HepG2 (cell line): Measurements from ENCODE around the gene HNRNPH3. TPM values are rescaled to one million over a fixed set of nuclear protein-coding genes. Genes with fewer than 3 reads are reported as not detected.

Experiments
- ATAC-seq: fragments of 200-7000 bp; cut with Tn5 transposase; 3 replicates; pipeline ENCODE4 v1.9.1; 2020; ENCODE audit warnings: mild to moderate bottlenecking, moderate library complexity
- BruUV-seq: library from RNA; stranded (reverse); fragments of 400-500 nt; replicated peaks from 2 replicates; lab custom pipeline; 2021; lab: Mats Ljungman, UMichigan
- CTCF ChIA-PET: fragments of 300-600 bp; formaldehyde crosslinking; extraction: SDS; loops from one replicate; lab custom pipeline; 2021; ENCODE audit warnings: low total read pairs, inconsistent platforms, low intra/inter-chr PET ratio; lab: Yijun Ruan, JAX
- POLR2A ChIA-PET: fragments of 350-600 bp; sonication (Branson Sonifier 250); formaldehyde crosslinking; loops from one replicate; lab custom pipeline; 2020; ENCODE audit warnings: antibody characterized with exemption, inconsistent platforms; lab: Yijun Ruan, JAX
- DNase-seq: peaks from one replicate; pipeline ENCODE4 v3.0.0-alpha.2; 2015; ENCODE audit warnings: low spot score
- FAIRE-seq: peaks from 3 replicates; lab custom pipeline; 2011; peaks lifted over from hg19 to GRCh38; lab: Jason Lieb, UNC
- H2AFZ ChIP-seq: one replicate; pipeline ENCODE4 v1.6.1; 2011; ENCODE audit warnings: low read length, inconsistent platforms
- H3K27ac ChIP-seq: fragments of 300-600 bp; 3 replicates; pipeline ENCODE4 v1.8.0; 2011; ENCODE audit warnings: mixed run types, mild to moderate bottlenecking, mixed read lengths, low read length, inconsistent platforms; ENCODE audit not compliant: insufficient read depth; ENCODE audit errors: extremely low read length
- H3K27me3 ChIP-seq, 2 experiments: fragments of 200-600 bp in 1 of 2; 2 replicates in 1 of 2; 3 replicates in 1 of 2; pipeline versions ENCODE4 v1.6.0 to v1.8.0; 2011; ENCODE audit warnings: low read length in 2 of 2, mild to moderate bottlenecking in 2 of 2, moderate library complexity in 2 of 2, inconsistent platforms in 1 of 2; ENCODE audit not compliant: insufficient read depth in 2 of 2, control insufficient read depth in 1 of 2
- H3K36me3 ChIP-seq, 2 experiments: fragments of 200-600 bp in 1 of 2; replicated peaks in 1 of 2; 2 replicates in 1 of 2; 3 replicates in 1 of 2; pipeline versions ENCODE4 v1.5.1 to v1.8.0; 2011; ENCODE audit warnings: low read length in 2 of 2, inconsistent platforms in 1 of 2; ENCODE audit not compliant: insufficient read depth in 2 of 2, control insufficient read depth in 1 of 2
- H3K4me1 ChIP-seq: 2 replicates; pipeline ENCODE4 v1.5.1; 2012; ENCODE audit warnings: low read length, inconsistent platforms; ENCODE audit not compliant: insufficient read depth
- H3K4me2 ChIP-seq: 2 replicates; pipeline ENCODE4 v1.6.0; 2011; ENCODE audit warnings: low read depth, low read length, inconsistent platforms
- H3K4me3 ChIP-seq, 3 experiments: fragments of 200-600 bp in 1 of 3; sonication (generic), shearing (Covaris generic) in 1 of 3; replicated peaks in 1 of 3; 2 replicates each; pipeline ENCODE4 v1.5.1; 2011 to 2016; ENCODE audit warnings: low read length in 3 of 3, inconsistent platforms in 2 of 3, low read depth in 2 of 3, mild to moderate bottlenecking in 2 of 3, control low read depth in 1 of 3, mixed read lengths in 1 of 3; ENCODE audit not compliant: insufficient read depth in 1 of 3
- H3K79me2 ChIP-seq: one replicate; pipeline ENCODE4 v1.6.1; 2011; ENCODE audit warnings: low read length, inconsistent platforms; ENCODE audit not compliant: insufficient read depth
- H3K9ac ChIP-seq: 2 replicates; pipeline ENCODE4 v1.6.0; 2011; ENCODE audit warnings: mild to moderate bottlenecking, low read depth, low read length, inconsistent platforms; ENCODE audit not compliant: insufficient read depth
- H3K9me3 ChIP-seq: 2 replicates; pipeline ENCODE4 v1.5.1; 2012; ENCODE audit warnings: mild to moderate bottlenecking, low read length
- H4K20me1 ChIP-seq: 2 replicates; pipeline ENCODE4 v1.6.0; 2011; ENCODE audit warnings: inconsistent platforms, mild to moderate bottlenecking, low read length, moderate library complexity; ENCODE audit not compliant: insufficient read depth
- AGO2 ChIP-seq: fragments of 200-400 bp; formaldehyde crosslinking; optimal IDR thresholded peaks from 2 replicates; pipeline ENCODE3; 2017; ENCODE audit warnings: mild to moderate bottlenecking, low read depth, low read length, moderate library complexity
- FIP1L1 ChIP-seq: fragments of 200-400 bp; formaldehyde crosslinking; IDR thresholded peaks from 2 replicates; pipeline ENCODE4 v1.6.1; 2018; ENCODE audit warnings: low read depth, mild to moderate bottlenecking, low read length, moderate library complexity, borderline replicate concordance; ENCODE audit not compliant: insufficient read depth
- KAT7 ChIP-seq: IDR thresholded peaks from 2 replicates; pipeline ENCODE4 v1.6.1; 2018; ENCODE audit warnings: borderline replicate concordance, missing compliant biosample characterization
- RBFOX2 ChIP-seq: fragments of 200-400 bp; formaldehyde crosslinking; IDR thresholded peaks from 2 replicates; pipeline ENCODE4 v1.6.1; 2017; ENCODE audit warnings: low read depth, mild to moderate bottlenecking, low read length
- SMAD9 ChIP-seq: sonication (generic); formaldehyde crosslinking; IDR thresholded peaks from 2 replicates; pipeline ENCODE4 v1.5.1; 2020; ENCODE audit warnings: mild to moderate bottlenecking, missing genetic modification reagents
- USF2 ChIP-seq, 2 experiments: sonication (generic) in 1 of 2; formaldehyde crosslinking in 1 of 2; IDR thresholded peaks; 2 replicates each; pipeline versions ENCODE4 v1.5.1 to v1.6.1; 2011 to 2020; ENCODE audit warnings: borderline replicate concordance in 1 of 2, low read depth in 1 of 2, low read length in 1 of 2, mild to moderate bottlenecking in 1 of 2, missing genetic modification reagents in 1 of 2, moderate library complexity in 1 of 2
- WGBS: methylation state at CpG from one replicate; pipeline ENCODE4 v1.1.6; 2017; ENCODE audit warnings: low lambda C conversion rate; 5-methylcytosine and 5-hydroxymethylcytosine counted together
- in situ Hi-C: cut with HindIII; loops from 2 replicates; pipeline ENCODE4 v1.10.0; 2017; ENCODE audit warnings: low pct_unique_long_range_greater_than_20kb; ENCODE audit not compliant: extremely low pct_ligation_motif_present
- intact Hi-C: fragments of 100-400 bp; cut with micrococcal nuclease; formaldehyde crosslinking; loops from one replicate; pipeline ENCODE4 v1.10.0; 2022; ENCODE audit not compliant: unreplicated experiment
- polyA plus RNA-seq, 8 experiments: library from polyadenylated mRNA; depleted of rRNA in 3 of 8; stranded (reverse) in 7 of 8; unstranded in 1 of 8; fragments of >200 nt; fragmentation: Illumina TruSeq in 4 of 8; extraction: Trizol in 4 of 8; gene quantifications; 2 replicates each; pipeline versions ENCODE4 v1.2.1 to v1.2.3, GENCODE V29; 2011 to 2016; ENCODE audit warnings: low read depth in 4 of 8, missing spikeins in 1 of 8, mixed read lengths in 1 of 8; ENCODE audit not compliant: insufficient read depth in 1 of 8
- total RNA-seq, 5 experiments: library from RNA; depleted of rRNA; stranded (reverse); fragments of >200 nt; fragmentation: Illumina TruSeq; extraction: Trizol; gene quantifications; 2 replicates each; pipeline ENCODE4 v1.2.3, GENCODE V29; 2016; ENCODE audit warnings: low read depth in 1 of 5

HNRNPH3 gene
- total and polyA plus RNA-seq, 2 of the 13 experiments (the other 11 are each of a cell fraction or from before 2014, with no cell fraction given): 46.0 to 47.7 TPM

- in situ Hi-C loops (no loop called here), intact Hi-C loops (no loop called here)
- H3K9ac ChIP-seq: peak overlapping the region; percentile 98
Observed at GRCh38 chr10:68333440-68334431, 1.9 kb downstream of the HNRNPH3 start.

More at GRCh38 chr10:68333440-68334431, 1.9 kb downstream of the HNRNPH3 start:
- Histone ChIP-seq H3K36me3 (peaks cover 0 to 13% of the 10 kb centered on the region in 2 experiments; a peak in 3 of 5 replicates), H3K4me3 (peak overlapping the region; percentile 90 to 98 (median 98)), H3K4me1 (peaks cover 51% of the 10 kb centered on the region), H3K9me3 (no peaks in the 10 kb centered on the region), H3K79me2 (peaks cover 69% of the 10 kb centered on the region), H3K27me3 (no peaks in the 10 kb centered on the region; a peak in 1 of 5 replicates), H3K4me2 (peak overlapping the region; percentile 79), H4K20me1 (peaks cover 59% of the 10 kb centered on the region), H3K27ac (peak overlapping the region; percentile 95), H2AFZ (no peak overlapping the region)
- 2% methylated on average over 10 of the region's 10 CpGs for WGBS
- FAIRE-seq (no peak), ATAC-seq (no peak), DNase-seq (no peak)
- BruUV-seq: TSS peak; percentile 42
- ChIA-PET CTCF (no interaction called here), POLR2A (interaction anchor here (0.9 to 1.2 kb wide), 2 partner anchors 19 to 73 kb away, joined by 3 read pairs; partner anchors contain the start of gene RUFY2)
- TF ChIP-seq SMAD9 (CRISPR knock-in tag) (no peak), AGO2 (peak; percentile 15), FIP1L1 (no peak), KAT7 (CRISPR knock-in tag) (0 out of 2 replicates have a peak, but pooled peaks have one; percentile 41), RBFOX2 (peak; percentile 37; the same call in 1 of the 2 replicates), USF2 (IDR thresholded peaks at IDR 0.05; ENCODE audit: low read depth, low read length) (peak; percentile 31; the same call in 1 of the 2 replicates), USF2 (CRISPR knock-in tag; IDR thresholded peaks at IDR 0.05; ENCODE audit: borderline replicate concordance) (peak; percentile 62; the same call in 1 of the 2 replicates)
